SJSA1 (cell line): ENCODE measurements around the gene MAP4K2. TPM values are rescaled to one million over a fixed set of nuclear protein-coding genes. Genes with fewer than 3 reads are reported as not detected.

ENCODE experiments used
- DNase-seq, 2 experiments: peaks; one replicate each; pipeline ENCODE4 v3.0.0-alpha.2; 2015 to 2020; ENCODE audit warnings: low spot score in 2 of 2, low read depth in 1 of 2
- H3K27ac ChIP-seq: fragments of 250-450 bp; sonication (Bioruptor Pico); 2 replicates; pipeline ENCODE4 v1.5.1; 2020; ENCODE audit warnings: mild to moderate bottlenecking, moderate library complexity
- H3K27me3 ChIP-seq: fragments of 250-450 bp; sonication (Bioruptor Pico); replicated peaks from 2 replicates; pipeline ENCODE4 v1.5.1; 2020; ENCODE audit warnings: mild to moderate bottlenecking, moderate library complexity
- H3K36me3 ChIP-seq: fragments of 250-450 bp; sonication (Bioruptor Pico); 2 replicates; pipeline ENCODE4 v1.5.1; 2020; ENCODE audit warnings: mild to moderate bottlenecking
- H3K4me1 ChIP-seq: fragments of 250-450 bp; sonication (Bioruptor Pico); replicated peaks from 2 replicates; pipeline ENCODE4 v1.6.1; 2021; ENCODE audit warnings: mild to moderate bottlenecking
- H3K4me3 ChIP-seq: fragments of 250-450 bp; sonication (Bioruptor Pico); 2 replicates; pipeline ENCODE4 v1.5.1; 2020; ENCODE audit warnings: mild to moderate bottlenecking
- H3K9me3 ChIP-seq: fragments of 250-450 bp; sonication (Bioruptor Pico); replicated peaks from 2 replicates; pipeline ENCODE4 v1.5.1; 2020; ENCODE audit warnings: mild to moderate bottlenecking
- total RNA-seq: library from RNA; depleted of rRNA; stranded (reverse); fragments of >200 nt; shearing (Covaris generic); gene quantifications from 2 replicates; pipeline ENCODE4 v1.2.3, GENCODE V29; 2014

The MAP4K2 gene
- total RNA-seq, 1 experiment from 2014 or later = 22.9 TPM

DNA sequence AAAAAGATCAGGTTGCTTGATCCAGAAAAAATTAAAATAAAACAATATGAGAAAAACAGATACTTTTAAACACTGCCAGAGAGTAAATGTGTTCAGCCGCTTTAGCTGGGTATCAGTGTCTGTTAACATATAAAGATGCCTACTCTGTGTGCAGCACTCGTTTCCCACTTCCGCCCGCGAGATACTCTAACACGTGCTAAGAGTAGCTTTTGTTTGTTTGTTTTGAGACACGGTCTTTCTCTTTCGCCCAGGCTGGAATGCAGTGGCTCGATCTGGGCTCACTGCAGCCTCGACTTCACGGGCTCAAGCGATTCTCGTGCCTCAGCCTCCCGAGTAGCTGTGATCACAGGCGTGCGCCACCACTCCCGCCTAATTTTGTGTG, 7.9 kb upstream of the MAP4K2 start:
- DNase-seq = no peak
- Histone ChIP-seq H3K27ac (no peak overlapping the region), H3K4me1 (peaks cover 11% of the 10 kb centered on the region)

GRCh38 chr11:64810271-64810890, 7.4 kb upstream of the MAP4K2 start, which contains the start of gene MEN1:
TSS of gene MEN1 (minus strand) at chr11:64810551. CDS start at chr11:64810109, 442 bp downstream.
- no peaks in the 10 kb centered on the region for H3K27me3 ChIP-seq
- no peak within 1 kb of the TSS for H3K27ac ChIP-seq
- H3K4me3 ChIP-seq = peak within 1 kb of the TSS; percentile 65
- H3K9me3 ChIP-seq = no peaks in the 10 kb centered on the region
- DNase-seq = peak; percentile 98 to 99
- H3K4me1 ChIP-seq = peaks cover 11% of the 10 kb centered on the region
- H3K36me3 ChIP-seq = peaks cover 38% of the 10 kb centered on the region

More for the DNA sequence above, 7.9 kb upstream of the MAP4K2 start:
- H3K27me3 ChIP-seq = no peaks in the 10 kb centered on the region
- no peaks in the 10 kb centered on the region for H3K9me3 ChIP-seq
- peak overlapping the region; percentile 65 for H3K4me3 ChIP-seq
- H3K36me3 ChIP-seq = peaks cover 33% of the 10 kb centered on the region

DNA sequence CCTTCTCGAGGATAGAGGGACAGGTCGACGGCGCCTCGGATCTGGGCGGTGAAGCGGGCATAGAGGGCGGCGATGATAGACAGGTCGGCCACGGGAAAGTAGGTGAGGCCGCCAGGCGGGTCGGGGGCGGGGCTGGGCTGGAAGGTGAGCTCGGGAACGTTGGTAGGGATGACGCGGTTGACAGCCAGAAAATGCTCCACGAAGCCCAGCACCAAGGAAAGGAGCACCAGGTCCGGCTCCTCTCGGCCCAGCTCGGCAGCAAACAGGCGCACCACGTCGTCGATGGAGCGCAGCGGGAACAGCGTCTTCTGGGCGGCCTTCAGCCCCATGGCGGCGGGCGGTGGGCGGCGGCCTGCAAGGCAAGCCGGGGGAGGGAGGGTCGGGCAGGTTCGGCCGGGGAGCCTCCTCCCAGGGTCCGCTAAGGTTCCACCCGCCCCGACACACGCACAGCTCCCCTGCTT, 6.8 kb upstream of the MAP4K2 start:
- H3K27ac ChIP-seq = no peak overlapping the region
- H3K9me3 ChIP-seq = no peaks in the 10 kb centered on the region
- H3K4me3 ChIP-seq = peak overlapping the region; percentile 65
- peak in 1 of 2 experiments; percentile 61 for DNase-seq
- H3K27me3 ChIP-seq = no peaks in the 10 kb centered on the region
- peaks cover 44% of the 10 kb centered on the region for H3K36me3 ChIP-seq
- peaks cover 11% of the 10 kb centered on the region for H3K4me1 ChIP-seq

GRCh38 chr11:64805481-64805880, 2.5 kb upstream of the MAP4K2 start:
- no peak overlapping the region for H3K27ac ChIP-seq
- peaks cover 60% of the 10 kb centered on the region for H3K36me3 ChIP-seq
- DNase-seq = no peak
- peaks cover 34% of the 10 kb centered on the region for H3K4me1 ChIP-seq
- H3K27me3 ChIP-seq = no peaks in the 10 kb centered on the region
- H3K4me3 ChIP-seq = no peak overlapping the region
- 0 out of 2 replicates have a peak, but pooled peaks cover 3% of the 10 kb centered on the region for H3K9me3 ChIP-seq

DNA sequence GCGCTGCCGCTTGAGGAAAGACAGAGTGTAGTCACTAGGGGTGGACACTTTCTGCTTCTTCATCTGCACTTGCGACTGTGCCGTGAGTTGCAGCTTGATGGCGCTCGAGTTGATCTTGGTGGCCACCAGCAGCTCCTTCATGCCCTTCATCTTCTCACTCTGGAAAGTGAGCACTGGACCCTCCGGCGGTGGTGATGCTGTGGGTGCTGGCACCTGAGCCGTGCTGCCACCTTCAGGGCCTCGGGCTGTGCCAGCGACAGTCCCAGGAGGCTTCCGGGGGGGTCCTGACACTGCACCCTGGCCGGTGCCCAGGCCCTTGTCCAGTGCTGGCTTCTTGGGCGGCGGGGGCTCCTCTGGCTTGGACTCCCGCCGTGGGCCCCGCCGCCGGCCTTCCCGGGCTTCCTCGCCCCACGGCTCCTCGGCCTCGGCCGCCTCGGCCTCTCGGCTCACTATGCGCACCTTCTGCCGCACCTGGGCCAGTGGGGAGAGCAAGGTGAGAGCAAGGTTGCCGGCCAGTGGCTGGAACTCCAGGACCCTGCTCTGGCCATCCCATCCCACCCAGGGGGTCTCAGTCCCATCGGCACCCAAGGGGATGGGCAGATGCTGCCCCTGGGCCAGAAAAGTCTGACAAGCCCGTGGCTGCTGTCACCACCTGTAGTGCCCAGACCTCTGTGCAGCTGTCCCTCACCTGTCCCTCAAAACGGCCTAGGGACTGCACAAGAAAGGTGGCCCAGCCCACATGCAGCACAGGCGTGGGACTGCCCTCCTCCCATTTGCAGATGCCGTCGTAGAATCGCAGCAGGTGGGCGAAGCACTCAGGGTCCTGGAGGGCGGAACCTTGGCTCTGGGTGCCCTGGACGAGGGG, 1.6 kb upstream of the MAP4K2 start:
- Histone ChIP-seq H3K27ac (no peak overlapping the region), H3K27me3 (no peaks in the 10 kb centered on the region), H3K4me3 (no peak overlapping the region), H3K9me3 (0 out of 2 replicates have a peak, but pooled peaks cover 3% of the 10 kb centered on the region), H3K36me3 (peaks cover 67% of the 10 kb centered on the region), H3K4me1 (peaks cover 31% of the 10 kb centered on the region)
- DNase-seq = no peak

GRCh38 chr11:64803846-64804345, 882 bp upstream of the MAP4K2 start:
- H3K4me1 ChIP-seq = peaks cover 27% of the 10 kb centered on the region
- no peaks in the 10 kb centered on the region for H3K27me3 ChIP-seq
- DNase-seq = no peak
- peaks cover 67% of the 10 kb centered on the region for H3K36me3 ChIP-seq
- 0 out of 2 replicates have a peak, but pooled peaks cover 3% of the 10 kb centered on the region for H3K9me3 ChIP-seq
- peak overlapping the region; percentile 49 for H3K4me3 ChIP-seq
- no peak overlapping the region; the same call in 1 of the 2 replicates for H3K27ac ChIP-seq

DNA sequence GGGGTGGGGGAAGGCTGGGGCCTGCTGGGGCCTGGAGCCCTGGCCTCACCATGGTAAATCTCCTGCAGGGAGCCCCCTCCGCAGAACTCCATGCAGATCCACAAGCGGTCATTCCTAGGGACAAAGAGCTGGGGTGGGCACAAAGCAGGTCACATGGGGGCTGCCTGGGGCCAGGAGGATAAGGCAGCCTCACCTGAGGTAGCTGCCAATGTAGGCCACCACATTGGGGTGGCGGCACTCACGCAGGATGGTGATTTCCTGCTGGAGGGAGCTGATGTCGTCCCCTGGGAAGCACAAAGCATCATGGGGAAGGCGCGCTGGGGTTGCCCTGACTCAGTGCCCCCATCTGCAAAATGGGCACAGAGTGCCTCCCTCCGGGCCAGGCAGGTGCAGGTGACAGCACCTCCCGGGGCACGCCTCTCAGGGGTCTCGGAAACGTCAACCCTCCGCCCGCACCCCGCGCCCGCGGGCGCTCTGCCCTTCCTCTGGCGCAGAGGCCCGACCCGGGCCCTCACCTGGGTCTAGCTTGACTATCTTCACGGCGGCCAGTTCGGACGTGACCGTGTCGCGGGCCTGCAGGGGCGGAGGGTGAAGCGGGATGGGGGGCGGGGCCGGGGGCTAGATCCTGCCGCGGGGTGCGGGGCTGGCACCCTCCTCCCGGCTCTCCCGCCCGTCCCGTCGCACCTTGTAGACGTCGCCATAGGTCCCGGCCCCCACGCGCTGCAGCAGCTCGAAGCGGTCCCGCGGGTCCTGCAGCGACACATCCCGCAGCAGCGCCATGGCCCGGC, 450 bp downstream of the MAP4K2 start:
- H3K27ac ChIP-seq = no peak overlapping the region
- peaks cover 67% of the 10 kb centered on the region for H3K36me3 ChIP-seq
- peak in 1 of 2 experiments; percentile 62 for DNase-seq
- peak overlapping the region; percentile 49 for H3K4me3 ChIP-seq
- H3K4me1 ChIP-seq = peaks cover 27% of the 10 kb centered on the region
- 0 out of 2 replicates have a peak, but pooled peaks cover 3% of the 10 kb centered on the region for H3K9me3 ChIP-seq
- no peaks in the 10 kb centered on the region for H3K27me3 ChIP-seq

DNA sequence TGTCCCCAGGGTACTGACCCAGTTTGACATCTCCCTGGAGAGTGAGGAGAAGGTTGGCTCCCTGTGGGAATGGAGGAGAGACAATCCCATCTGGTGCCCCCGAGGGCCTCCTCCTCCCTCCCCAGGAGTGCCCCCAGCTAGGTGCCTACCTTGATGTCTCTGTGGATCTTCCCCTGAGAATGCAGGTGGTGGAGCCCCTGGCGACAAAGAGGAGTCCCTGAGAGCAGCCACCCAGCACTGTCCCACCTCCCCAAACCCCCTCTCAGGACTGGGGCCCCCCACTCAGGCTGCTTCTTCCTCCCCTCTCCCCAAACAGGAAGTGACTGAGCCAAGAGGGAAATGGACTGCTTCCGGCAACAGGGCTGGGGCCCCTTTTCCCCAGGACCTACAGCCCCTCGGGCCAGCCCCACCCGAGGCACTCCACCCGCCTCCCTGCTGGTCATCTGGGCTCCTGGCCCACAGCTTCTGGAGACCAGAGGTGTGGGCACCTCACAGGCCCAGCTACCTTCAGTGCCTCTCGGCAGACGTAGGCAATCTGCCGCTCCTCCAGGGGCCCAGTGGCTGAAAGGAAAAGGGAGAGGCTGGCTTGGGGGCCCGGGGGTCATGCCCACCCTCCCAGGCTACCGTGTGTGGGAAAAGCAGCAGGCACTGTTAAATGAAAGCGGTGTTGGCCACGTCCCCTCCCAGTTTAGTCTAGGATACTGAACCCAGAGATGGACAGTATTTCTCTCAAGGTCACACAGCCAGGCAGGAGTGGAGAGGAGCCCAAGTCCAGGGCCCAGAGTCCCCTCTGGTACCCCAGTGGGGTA, 1.2 kb downstream of the MAP4K2 start:
- Histone ChIP-seq H3K4me3 (no peak overlapping the region), H3K4me1 (peaks cover 27% of the 10 kb centered on the region)

DNA sequence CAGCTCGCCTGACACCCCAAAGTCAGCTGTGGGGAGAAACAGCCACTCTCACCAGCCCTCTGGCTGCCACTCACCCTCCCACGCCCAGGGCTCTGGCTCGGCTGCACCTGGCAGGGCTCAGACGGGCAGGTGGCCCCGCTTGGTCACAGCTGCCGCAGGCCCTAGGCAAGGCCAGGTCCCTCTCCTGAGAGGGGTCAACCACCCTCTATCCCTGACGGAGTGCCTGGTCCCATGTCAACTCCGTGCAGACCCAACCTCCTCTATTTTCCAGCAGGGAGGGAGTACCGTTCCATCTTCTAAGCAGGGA, 1.9 kb downstream of the MAP4K2 start:
- no peak overlapping the region for H3K4me3 ChIP-seq
- H3K36me3 ChIP-seq = peaks cover 65% of the 10 kb centered on the region
- H3K9me3 ChIP-seq = 0 out of 2 replicates have a peak, but pooled peaks cover 3% of the 10 kb centered on the region
- no peak for DNase-seq
- peaks cover 27% of the 10 kb centered on the region for H3K4me1 ChIP-seq
- H3K27ac ChIP-seq = no peak overlapping the region
- no peaks in the 10 kb centered on the region for H3K27me3 ChIP-seq

More for the DNA sequence above, 1.2 kb downstream of the MAP4K2 start:
- no peaks in the 10 kb centered on the region for H3K27me3 ChIP-seq
- peaks cover 65% of the 10 kb centered on the region for H3K36me3 ChIP-seq
- no peak overlapping the region for H3K27ac ChIP-seq
- DNase-seq = no peak
- H3K9me3 ChIP-seq = 0 out of 2 replicates have a peak, but pooled peaks cover 3% of the 10 kb centered on the region

DNA sequence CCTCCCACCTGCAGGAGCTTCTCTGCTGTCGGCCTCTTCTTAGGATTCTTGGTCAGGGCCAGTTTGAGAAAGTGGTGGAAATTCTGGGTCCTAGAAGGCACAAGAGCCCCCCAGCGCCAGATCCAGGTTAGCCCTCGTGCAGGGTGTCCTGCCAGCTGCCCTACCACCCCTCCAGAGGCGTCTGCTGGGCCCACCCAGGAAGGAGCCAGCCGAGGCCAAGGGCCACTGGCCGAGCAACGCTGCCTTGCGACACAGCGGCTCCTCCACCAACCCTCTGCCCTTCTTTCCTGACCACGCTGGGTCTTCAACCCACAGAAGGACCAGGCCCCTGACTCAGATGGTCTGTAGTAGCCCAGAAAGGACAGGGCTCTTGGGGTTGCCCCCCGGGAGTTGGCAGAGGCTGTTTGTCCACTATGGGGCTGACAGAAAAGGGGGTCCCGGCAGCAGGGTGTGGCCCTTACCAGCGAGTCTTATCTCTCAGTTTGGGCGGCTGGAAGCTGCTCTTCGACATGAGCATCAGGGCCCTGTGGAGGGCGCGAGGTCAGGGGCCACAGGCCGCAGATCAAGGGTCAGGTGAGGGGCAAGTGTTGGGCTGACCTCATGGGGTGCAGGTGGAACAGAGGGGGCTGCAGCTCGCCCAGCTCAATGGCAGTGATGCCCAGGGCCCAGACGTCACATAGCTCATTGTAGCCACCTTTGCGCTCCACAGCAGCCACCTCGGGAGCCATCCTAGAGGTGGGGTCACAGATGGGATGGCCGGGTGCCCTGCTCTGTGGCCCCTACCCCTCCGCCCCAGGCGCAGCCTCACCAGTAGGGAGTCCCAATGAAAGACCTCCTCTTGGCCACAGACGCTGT, 2.5 kb downstream of the MAP4K2 start:
- Histone ChIP-seq H3K27ac (no peak overlapping the region), H3K4me3 (no peak overlapping the region), H3K4me1 (peaks cover 27% of the 10 kb centered on the region), H3K36me3 (peaks cover 65% of the 10 kb centered on the region), H3K9me3 (0 out of 2 replicates have a peak, but pooled peaks cover 3% of the 10 kb centered on the region), H3K27me3 (no peaks in the 10 kb centered on the region)
- DNase-seq = no peak

DNA sequence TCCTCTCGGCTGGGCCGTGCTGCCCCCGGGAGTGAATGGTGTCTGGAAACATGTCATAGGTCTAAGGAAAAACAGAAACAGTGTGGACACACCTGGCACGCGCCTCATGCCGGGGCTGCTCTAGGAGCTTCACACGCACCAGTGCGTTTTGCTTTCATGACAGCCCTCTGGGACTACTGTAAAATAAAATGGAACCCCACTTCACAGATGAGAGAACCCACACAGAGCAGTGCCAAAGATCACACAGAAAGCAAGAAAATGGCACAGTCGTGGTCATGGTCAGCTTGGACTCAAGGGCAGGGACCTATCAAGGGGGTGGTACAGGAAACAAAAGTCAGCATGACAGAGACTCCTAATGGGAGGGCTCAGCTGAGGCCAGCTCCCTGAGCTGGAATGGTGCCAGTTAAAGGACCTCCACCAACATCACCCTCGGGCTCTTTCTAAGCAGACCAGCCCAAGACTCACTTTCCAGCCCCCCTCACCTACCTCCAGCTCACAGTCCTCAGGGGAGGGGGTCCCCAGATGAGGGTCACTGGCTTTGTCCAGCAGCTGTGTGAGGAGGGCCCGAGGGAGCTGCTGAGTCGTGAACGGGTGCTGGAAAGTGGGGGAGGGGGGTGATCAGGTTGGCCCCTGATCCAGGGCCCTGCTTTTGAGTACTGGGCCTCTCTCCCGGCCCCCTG, 3.3 kb downstream of the MAP4K2 start:
- Histone ChIP-seq H3K36me3 (peaks cover 58% of the 10 kb centered on the region), H3K9me3 (0 out of 2 replicates have a peak, but pooled peaks cover 3% of the 10 kb centered on the region), H3K27me3 (no peaks in the 10 kb centered on the region), H3K4me1 (peaks cover 27% of the 10 kb centered on the region), H3K27ac (no peak overlapping the region), H3K4me3 (no peak overlapping the region)
- no peak for DNase-seq
